KBM-7 (cell line): ENCODE results near the gene WDR72.
"Not testable (repeated sequence)": the region's sequence is repeated elsewhere in the genome, so short reads cannot be mapped to it uniquely, and the experiment has no call there.

ENCODE experiments used
- DNase-seq: peaks from one replicate; pipeline ENCODE4 v3.0.0-alpha.2; 2015
- in situ Hi-C: fragments of 300-500 bp; cut with MboI; formaldehyde crosslinking; loops from 2 replicates; pipeline ENCODE4 v1.14.3; 2020; ENCODE audit warnings: low sequenced_read_pairs, low pct_unique_long_range_greater_than_20kb, mixed read lengths

WDR72 gene

DNA sequence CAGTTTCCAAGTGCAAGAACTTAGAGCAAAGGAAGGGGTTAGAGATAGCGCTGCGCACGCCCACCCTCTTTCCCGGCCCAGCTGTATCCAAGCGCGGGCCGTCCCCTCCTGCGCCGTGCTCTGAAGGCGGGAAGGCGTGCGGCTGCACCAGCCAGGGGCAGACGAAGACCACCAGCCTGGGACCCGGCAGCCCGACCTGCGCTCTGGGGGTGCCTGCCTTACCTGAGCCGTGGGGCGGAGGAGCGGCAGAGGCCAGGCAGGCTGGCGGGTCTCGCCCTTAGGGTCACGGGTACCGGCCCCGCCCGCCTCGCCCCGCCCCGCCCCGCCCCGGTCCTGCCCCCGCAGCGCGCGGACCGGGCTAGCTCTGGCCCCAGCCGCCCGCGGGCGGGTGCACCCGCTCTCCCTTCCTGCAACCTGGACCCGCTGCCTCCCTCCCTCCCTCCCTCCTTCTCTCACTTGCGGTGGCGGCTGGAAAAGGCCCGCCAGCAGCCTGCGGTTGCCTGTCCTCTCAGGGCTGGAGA is at the start of gene WDR72:
Gene WDR72 (minus strand): TSS at position 253 of the 521 bp plus-strand sequence. CDS start 26,514 bp downstream, outside the sequence.
- DNase-seq: no peak
- in situ Hi-C loops: no loop called here

DNA sequence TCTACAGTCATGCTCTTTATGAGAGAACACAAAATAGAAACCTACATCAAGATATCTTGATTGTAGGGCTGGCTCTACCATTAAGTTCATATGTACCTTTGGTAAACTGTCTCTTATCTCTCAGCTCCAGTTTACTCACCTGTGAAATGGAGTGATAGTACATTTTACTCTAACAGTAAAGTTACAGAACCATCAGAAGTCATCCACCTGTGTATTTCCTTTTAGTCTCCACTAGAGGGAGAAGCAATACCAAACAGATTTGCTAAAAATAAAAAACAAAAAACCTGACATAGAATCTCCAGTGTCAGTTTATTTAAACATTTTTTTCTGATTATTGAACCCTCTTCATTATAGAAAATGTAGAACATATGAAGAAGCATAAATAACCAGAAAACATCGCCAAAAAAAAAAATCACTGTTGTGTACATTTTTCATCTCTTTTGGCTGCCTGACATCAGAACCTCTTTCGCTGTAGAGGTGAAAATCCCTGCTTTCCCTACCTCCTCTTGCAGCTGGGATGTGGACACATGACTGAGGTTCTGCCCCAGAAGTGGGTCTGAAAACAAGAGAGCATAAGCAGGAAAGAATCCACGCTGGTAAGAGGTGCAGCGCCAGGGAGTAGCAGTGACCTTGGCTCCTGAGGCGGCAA is 48.7 kb upstream of the WDR72 start:
- DNase-seq: peak; percentile 12
- in situ Hi-C loops: no loop called here

DNA sequence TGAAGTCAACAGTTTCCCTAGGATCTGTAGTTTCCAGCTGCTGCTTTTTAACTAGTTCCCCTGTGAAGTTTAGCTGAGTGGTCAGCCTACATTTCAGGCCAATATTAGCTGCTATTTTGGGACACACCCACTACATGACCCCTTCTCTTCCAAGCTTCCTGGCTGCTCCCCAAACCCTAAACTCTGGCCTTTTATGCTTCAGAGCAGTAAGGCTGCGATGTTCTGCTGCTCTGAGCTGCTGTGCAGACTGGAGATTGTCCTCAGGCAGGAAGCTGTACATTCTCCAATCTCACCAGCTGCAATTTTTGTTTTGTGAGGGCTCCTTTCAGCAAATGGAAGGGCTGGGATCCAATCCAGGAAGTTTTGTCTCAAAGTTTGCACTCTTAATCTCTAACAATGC is 48.0 kb upstream of the WDR72 start:
- no peak for DNase-seq
- in situ Hi-C loops: no loop called here

DNA sequence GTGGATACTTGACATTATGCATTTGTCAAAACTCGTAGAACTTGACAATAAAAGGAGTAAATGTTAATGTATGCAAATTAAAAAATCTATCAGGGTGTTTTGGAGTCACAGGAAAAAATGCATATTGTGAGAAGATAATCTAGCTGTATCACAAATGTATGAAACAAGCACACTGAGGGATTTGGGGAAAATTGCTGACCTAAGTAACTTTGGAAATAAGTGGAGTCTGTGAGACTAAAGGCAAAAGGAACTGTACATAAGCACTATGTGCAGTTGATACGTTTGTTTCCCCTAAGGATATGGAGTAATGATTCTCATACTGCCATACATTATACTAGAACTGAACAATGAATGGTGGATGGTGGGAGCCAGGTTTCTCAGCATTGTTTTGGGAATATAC is 43.2 kb upstream of the WDR72 start:
- in situ Hi-C loops: no loop called here
- DNase-seq: no peak

DNA sequence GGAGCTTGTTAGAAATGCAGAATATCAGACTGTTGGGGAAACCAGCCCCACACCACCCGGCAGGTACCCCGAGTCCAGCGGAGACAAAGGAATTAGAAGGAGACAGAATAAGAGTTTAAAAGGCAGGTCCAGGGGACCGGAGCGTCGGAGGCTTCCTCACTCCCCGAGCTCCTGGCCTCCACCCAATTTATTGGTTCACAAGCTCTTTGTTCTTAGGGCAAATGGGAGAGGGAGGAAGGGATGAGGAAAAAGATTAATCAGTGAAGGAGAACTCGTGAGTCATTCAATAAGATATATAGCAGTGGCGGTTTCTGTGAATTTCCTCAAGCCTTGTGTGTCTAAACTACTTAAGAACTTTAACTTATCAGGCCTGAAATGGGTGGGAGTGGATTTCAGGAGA is 32.1 kb upstream of the WDR72 start:
- no peak for DNase-seq
- in situ Hi-C loops: no loop called here

DNA sequence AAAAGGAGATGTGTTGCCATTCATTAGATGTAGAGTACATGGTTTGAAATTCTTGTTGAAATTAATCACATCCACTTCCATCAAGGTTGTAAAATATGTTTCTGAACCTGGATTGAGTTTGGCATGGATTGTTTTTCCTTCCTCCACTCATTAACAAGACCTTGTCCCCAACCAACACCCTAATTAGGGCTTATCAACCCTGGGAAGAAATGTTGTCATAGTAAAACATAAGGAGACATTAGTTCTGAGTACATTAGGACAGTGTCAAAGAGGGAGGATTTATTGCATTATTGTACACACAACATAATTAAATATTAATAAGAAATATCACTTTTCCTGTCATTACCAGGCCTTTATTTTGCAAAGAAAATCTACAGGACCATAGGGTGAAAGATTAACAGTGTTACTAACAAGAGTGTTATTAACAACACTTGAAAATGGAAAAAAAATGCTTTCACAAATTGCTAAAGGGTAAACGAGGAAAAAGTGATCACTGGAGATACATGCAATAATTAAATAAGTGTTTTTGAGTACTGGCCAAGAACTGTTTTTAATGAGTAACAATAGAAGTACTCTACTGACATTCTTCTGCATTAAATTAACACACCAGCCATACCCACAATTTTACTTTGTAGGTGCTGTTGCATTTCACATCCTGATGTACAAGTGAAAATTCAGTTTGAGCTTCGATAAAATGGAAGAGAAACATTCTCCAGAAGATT is 30.4 kb upstream of the WDR72 start:
- in situ Hi-C loops: no loop called here
- no peak for DNase-seq

DNA sequence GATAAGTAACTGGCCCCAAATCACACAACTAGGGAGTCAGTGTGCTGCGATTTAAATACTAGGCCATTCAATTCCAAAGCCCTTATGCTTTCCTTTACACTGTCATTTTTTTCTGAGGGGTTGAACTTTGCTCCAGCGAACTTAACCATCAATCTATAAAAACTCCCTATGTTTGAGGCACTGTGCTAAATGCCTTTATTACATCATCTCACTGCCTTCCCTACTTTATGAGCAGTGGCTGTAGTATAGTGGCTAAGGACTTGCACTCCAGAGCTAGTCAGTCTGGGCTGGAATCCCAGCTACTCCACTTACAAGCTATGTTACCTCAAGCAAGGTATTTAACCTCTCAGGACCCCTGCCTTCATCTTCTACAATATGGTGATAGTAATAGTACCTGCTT is 26.9 kb upstream of the WDR72 start:
- in situ Hi-C loops: no loop called here

DNA sequence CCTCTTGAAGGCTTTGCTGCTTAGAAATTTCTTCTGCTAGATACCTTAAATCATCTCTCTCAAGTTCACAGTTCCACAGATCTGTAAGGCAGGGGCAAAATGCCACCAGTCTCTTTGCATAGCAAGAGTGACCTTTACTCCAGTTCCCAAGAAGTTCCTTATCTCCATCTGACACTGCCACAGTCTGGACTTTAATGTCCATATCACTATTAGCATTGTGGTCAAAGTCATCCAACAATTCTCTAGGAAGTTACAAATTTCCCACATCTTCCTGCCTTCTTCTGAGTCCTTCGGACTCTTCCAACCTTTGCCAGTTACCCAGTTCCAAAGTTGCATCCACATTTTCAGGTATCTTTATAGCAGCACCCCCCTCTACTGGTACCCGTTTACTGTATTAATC is 25.8 kb upstream of the WDR72 start:
- DNase-seq, in situ Hi-C loops: not testable (repeated sequence)

More for the DNA sequence above, 26.9 kb upstream of the WDR72 start:
- no peak for DNase-seq

DNA sequence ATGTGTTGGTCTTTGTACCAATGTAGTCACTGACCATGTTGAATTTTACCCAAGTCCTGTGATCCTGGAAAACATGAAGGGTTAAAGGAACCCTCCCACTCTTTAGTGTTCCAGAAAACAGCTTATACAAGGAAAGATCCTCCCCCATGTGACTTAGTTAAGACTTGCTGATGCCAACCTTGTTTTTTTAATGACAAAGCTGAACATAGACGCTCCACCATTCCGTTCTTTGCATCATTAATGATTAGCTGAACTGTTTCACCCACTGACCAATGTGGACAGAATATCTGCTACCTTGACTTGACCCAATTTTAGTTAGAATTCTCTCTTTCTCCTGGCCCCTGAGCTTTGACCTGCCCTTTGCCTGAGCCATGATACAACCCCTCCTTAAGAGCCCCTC is 3.5 kb upstream of the WDR72 start:
- in situ Hi-C loops: no loop called here
- DNase-seq: no peak

DNA sequence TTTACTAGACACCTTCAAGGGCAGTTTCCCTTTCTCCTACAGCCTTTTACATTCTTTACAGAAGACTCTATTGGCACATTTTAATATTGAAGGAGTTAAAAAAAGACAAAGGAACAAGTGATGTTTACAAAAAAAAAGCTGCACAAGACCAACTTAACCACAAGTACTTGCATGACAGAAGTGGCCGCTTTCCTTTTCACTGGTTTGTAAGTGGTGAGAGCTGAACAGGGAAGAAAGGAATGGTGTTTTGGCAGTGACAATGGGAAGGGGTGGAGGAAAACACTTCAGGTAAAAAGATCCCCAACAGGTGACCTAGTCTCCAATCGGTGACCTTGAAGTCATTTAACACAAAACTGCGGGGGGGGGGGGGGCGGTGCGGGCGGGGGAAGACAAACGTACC is 1.1 kb downstream of the WDR72 start:
- in situ Hi-C loops: no loop called here

DNA sequence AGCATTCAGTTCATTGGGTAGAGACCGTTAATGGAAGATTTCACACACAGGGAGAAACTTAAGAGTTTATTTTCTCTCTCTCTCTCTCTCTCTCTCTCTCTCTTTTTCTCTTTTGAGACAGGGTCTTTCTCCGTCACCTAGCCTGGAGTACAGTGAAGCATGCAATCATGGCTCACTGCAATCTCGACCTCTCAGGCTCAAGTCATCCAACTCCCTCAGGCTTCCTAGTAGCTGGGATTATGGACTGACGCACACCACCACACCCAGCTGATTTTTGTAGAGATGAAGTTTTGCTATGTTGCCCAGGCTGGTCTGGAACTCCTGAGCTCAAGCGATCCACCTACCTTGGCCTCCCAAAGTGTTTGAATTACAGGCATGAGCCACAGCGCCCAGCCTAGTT is 1.6 kb downstream of the WDR72 start:
- in situ Hi-C loops: no loop called here
- no peak for DNase-seq

More for the DNA sequence above, 1.1 kb downstream of the WDR72 start:
- no peak for DNase-seq

DNA sequence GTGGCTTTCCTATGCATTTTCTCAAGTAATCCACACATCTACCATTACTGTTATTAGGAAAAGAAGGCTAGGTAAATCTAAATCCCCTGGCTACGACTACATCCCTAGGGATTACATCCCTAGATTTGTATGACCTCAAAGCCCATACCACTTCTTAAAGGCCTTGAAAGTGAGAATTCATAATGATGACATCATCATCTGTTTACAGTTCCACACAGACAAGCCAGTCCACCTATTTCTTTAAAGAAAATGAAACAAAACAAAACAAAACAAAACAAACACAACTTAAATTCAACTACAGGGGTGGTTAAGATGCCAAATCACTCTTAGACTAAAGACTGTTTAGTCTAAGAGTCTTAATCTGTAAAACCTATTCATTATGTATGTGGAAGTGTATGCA is 5.7 kb downstream of the WDR72 start:
- DNase-seq: no peak
- in situ Hi-C loops: no loop called here

DNA sequence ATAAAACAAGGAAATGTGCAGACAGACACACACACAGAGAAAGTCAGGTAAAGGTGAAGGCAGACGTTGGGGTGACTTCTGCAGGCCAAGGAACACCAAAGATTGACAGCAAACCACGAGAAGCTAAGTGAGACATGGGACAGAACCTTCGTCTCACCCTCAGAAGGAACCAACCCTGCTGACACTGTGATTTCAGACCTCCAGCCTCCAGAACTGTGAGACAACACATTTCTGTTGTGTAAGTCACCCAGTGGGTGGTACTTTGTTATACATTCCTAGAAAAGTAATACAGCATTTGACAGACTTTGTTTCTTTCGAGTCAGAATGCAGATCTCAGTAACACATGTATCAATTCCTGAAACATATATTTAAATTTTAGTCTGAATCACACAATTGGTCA is 7.1 kb downstream of the WDR72 start:
- in situ Hi-C loops: no loop called here
- no peak for DNase-seq

DNA sequence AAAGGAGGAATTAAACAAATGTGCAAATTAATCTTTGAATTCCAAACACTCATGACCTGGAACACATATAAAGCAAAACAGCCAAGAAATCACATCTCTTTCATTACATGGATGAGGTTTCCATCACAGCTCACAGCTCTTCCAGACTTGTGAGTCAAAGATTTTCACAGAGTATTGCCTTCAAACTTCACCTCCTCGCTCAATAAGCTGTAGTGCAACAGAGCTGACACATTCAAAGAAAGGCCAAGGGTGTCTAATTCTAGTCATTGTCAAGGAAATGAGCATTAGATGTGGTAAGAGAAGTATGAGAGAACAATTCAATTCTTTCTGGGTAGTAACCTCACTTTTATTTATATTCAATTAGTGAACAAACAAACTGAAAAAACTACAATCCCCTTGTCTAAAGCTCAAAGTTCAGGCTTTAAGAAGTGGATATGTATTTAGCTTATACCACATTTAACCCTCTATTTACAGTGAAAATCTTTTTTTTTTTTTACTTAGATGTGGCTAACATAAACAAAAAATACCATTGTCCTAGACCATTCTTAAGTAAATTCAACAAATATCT is 11.9 kb downstream of the WDR72 start:
- DNase-seq: no peak
- in situ Hi-C loops: no loop called here

DNA sequence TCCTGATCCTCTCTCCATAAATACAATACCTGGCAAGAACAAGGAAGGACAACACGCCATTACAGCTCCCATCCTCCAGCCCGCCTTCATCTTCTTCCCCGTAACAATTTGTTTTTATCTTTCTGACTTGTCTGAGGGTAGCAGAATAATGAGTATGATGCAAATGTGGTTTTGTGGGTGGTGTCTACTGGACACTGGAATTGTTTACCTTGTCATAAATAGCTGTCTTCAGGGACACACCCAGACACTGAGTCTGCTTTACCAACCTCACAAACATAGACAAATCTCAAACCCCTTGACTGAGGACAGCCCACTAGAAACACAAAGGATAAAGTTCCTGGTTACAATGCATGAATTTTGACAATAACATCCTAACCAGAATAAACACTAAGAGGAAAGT is 13.4 kb downstream of the WDR72 start:
- DNase-seq: no peak
- in situ Hi-C loops: no loop called here

DNA sequence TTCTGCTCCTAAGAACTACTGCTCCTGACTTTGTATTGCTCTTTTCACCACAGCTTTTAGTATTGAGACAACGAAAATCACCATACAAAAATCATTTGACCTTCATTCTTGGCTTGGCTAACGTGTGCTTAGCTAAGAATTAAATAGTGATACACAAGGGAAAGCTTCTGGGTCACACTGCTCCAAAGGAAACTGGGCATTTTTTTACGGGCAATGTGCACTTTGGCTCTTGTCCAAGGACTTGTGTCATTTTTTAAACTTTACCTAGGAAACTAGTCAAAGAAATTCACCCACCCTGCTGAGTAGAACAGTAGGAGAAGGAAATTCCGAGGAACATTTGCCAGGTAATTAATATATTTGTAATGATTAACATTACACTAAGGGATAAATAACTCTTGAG is 19.8 kb downstream of the WDR72 start:
- no peak for DNase-seq
- in situ Hi-C loops: no loop called here

DNA sequence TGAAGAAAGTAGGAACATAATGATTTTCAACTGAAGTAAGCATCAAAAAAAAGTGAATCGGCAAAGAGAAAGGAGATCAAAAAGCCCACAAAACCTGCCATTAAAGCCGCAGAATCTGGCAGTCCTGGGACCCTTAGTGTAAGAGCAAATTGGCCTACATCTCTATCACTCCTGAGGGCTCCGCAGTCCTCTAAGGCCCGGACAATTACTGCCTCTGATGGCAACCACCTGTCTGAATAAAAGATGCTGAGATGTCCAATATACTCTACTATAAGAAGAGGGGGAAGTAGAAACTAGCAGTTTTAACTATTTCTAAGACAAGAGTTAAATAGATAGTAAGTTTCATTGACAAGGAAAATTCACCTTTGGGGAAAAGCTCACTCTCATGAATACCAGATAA is 20.3 kb downstream of the WDR72 start:
- in situ Hi-C loops: no loop called here
- DNase-seq: no peak

DNA sequence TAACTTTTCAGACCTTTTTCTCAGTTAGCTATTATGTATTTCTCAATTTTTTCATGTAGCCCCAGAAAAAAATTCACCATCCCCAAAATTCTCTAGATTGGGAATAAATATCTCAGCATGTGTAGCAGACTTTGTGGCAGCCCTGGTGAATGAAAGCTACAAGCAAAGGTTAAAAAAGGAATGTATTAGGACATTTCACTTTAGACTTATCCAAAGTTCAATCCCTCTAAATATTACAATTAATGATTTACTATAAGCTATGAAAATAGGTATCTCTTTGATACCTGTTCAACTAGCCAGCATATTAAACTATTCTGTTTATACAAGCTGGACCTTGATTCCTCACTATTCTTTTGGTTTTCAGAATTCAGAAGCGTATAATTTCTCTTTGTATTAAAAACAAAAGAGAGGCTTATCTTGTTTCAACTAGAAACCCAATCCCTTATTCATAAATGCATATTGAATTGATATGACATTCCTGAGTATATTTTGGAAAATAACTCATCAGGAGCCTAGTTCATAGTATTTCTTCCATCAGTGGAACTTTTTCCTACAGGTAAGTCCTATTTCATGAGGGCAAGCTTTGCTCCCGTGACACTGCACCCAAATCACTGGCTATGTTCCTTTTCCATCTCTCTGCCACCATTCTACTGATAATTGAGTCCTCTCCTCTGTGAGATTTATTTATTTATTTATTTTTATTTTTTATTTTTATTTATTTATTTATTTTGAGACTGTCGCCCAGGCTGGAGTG is 38.0 kb downstream of the WDR72 start:
- in situ Hi-C loops: no loop called here

DNA sequence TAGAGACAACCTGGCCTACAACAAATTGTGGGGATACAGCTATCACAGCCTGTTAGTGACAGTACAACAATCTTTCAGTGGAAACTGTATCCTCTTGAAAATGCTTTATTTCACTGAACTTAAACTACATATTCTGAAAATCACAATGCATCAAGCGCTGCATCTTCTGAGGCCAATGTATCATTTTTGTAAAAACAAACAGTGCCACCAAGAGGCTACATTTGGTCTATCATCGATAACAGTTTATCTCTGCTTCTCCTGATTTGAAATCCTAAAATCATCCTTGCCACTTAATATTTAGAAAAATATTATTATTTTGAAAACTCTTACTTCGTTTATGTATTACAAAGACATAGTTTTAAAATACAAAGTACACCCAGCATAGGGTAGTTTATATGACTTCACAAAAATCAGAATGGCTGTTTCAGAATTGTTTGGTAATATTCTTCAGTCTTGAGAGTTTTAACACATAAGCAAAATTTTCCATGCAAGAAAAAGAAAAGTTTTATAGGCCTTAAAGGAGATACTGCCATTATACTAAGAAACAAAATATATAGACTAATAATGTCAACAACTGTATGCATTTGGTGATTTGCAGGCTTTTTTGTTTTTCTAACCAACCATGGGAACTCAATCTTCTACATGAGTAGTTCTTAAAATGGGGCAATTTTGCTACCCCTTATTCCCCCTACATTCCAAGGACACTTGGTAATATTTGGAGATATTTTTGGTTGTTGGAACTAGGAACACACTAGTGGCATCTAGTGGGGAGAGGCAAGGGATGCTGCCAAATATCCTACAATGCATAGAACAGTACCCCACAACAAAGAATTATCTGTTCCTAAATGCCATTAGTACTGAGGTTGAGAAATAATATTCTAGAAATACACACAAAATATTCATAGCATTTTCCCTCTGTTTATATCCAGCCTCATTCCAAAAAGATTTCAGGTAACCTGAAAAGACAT is 42.3 kb downstream of the WDR72 start:
- peak; percentile 18 for DNase-seq
- in situ Hi-C loops: no loop called here

More for the DNA sequence above, 38.0 kb downstream of the WDR72 start:
- DNase-seq: no peak
